ENCODE data around the gene TFPI2. TPM values are rescaled to one million over a fixed set of nuclear protein-coding genes. Genes with fewer than 3 reads are reported as not detected.

Gene TFPI2
- not detected in 2 replicates for total RNA-seq

GRCh38 chr7:93890464-93891068 is at the start of gene TFPI2:
Gene TFPI2, minus strand, starts transcription at chr7:93890753. Its CDS starts 75 bp downstream, at chr7:93890678.
- intact Hi-C loops (cut with micrococcal nuclease): no loop called here
- peaks cover 32% of the 10 kb centered on the region for H3K27me3 Mint-ChIP-seq (ENCODE audit: insufficient read depth)
- DNase-seq (ENCODE audit: low spot score): no peak

GRCh38 chr7:93938293-93938692 is 47.7 kb upstream of the TFPI2 start:
- Mint-ChIP-seq H3K4me3 (no peak overlapping the region), H3K36me3 (ENCODE audit: low read depth) (no peaks in the 10 kb centered on the region), H3K4me1 (ENCODE audit: low read depth) (no peaks in the 10 kb centered on the region), H3K9me3 (no peaks in the 10 kb centered on the region), H3K27ac (no peak overlapping the region), H3K27me3 (ENCODE audit: insufficient read depth) (no peaks in the 10 kb centered on the region)
- no peak for DNase-seq (ENCODE audit: low spot score)
- intact Hi-C loops (cut with micrococcal nuclease): no loop called here

More at GRCh38 chr7:93890464-93891068, at the start of gene TFPI2:
- H3K4me1 Mint-ChIP-seq (ENCODE audit: low read depth): peaks cover 7% of the 10 kb centered on the region
- H3K4me3 Mint-ChIP-seq: peak within 1 kb of the TSS; percentile 52
- H3K27ac Mint-ChIP-seq: no peak within 1 kb of the TSS
- no peaks in the 10 kb centered on the region for H3K36me3 Mint-ChIP-seq (ENCODE audit: low read depth)
- no peaks in the 10 kb centered on the region for H3K9me3 Mint-ChIP-seq

GRCh38 chr7:93937818-93938217 is 47.3 kb upstream of the TFPI2 start:
- Mint-ChIP-seq H3K4me3 (no peak overlapping the region), H3K27ac (no peak overlapping the region), H3K4me1 (ENCODE audit: low read depth) (no peaks in the 10 kb centered on the region), H3K27me3 (ENCODE audit: insufficient read depth) (no peaks in the 10 kb centered on the region), H3K36me3 (ENCODE audit: low read depth) (no peaks in the 10 kb centered on the region), H3K9me3 (no peaks in the 10 kb centered on the region)
- intact Hi-C loops (cut with micrococcal nuclease): no loop called here
- no peak for DNase-seq (ENCODE audit: low spot score)

- Mint-ChIP-seq H3K36me3 (ENCODE audit: low read depth) (no peaks in the 10 kb centered on the region), H3K27me3 (ENCODE audit: insufficient read depth) (no peaks in the 10 kb centered on the region), H3K4me3 (no peak overlapping the region), H3K4me1 (ENCODE audit: low read depth) (no peaks in the 10 kb centered on the region), H3K27ac (no peak overlapping the region), H3K9me3 (no peaks in the 10 kb centered on the region)
- intact Hi-C loops (cut with micrococcal nuclease): no loop called here
- DNase-seq (ENCODE audit: low spot score): no peak
Observed at GRCh38 chr7:93935102-93935501, 44.5 kb upstream of the TFPI2 start.

- no peak for DNase-seq (ENCODE audit: low spot score)
- H3K4me3 Mint-ChIP-seq: no peak overlapping the region
- intact Hi-C loops (cut with micrococcal nuclease): no loop called here
- no peaks in the 10 kb centered on the region for H3K27me3 Mint-ChIP-seq (ENCODE audit: insufficient read depth)
- H3K27ac Mint-ChIP-seq: no peak overlapping the region
- H3K9me3 Mint-ChIP-seq: no peaks in the 10 kb centered on the region
- no peaks in the 10 kb centered on the region for H3K36me3 Mint-ChIP-seq (ENCODE audit: low read depth)
- no peaks in the 10 kb centered on the region for H3K4me1 Mint-ChIP-seq (ENCODE audit: low read depth)
Observed at GRCh38 chr7:93933156-93933555, 42.6 kb upstream of the TFPI2 start.

- DNase-seq (ENCODE audit: low spot score): no peak
- H3K9me3 Mint-ChIP-seq: no peaks in the 10 kb centered on the region
- H3K27ac Mint-ChIP-seq: no peak overlapping the region
- intact Hi-C loops (cut with micrococcal nuclease): no loop called here
- H3K4me3 Mint-ChIP-seq: no peak overlapping the region
- H3K4me1 Mint-ChIP-seq (ENCODE audit: low read depth): no peaks in the 10 kb centered on the region
- H3K27me3 Mint-ChIP-seq (ENCODE audit: insufficient read depth): peaks cover 3% of the 10 kb centered on the region
- no peaks in the 10 kb centered on the region for H3K36me3 Mint-ChIP-seq (ENCODE audit: low read depth)
Observed at GRCh38 chr7:93931655-93932054, 41.1 kb upstream of the TFPI2 start.

GRCh38 chr7:93927585-93927984 is 37.0 kb upstream of the TFPI2 start:
- Mint-ChIP-seq H3K36me3 (ENCODE audit: low read depth) (no peaks in the 10 kb centered on the region), H3K27ac (no peak overlapping the region), H3K4me3 (no peak overlapping the region), H3K27me3 (ENCODE audit: insufficient read depth) (peaks cover 7% of the 10 kb centered on the region), H3K9me3 (no peaks in the 10 kb centered on the region), H3K4me1 (ENCODE audit: low read depth) (no peaks in the 10 kb centered on the region)
- intact Hi-C loops (cut with micrococcal nuclease): no loop called here
- DNase-seq (ENCODE audit: low spot score): no peak

- no peaks in the 10 kb centered on the region for H3K9me3 Mint-ChIP-seq
- DNase-seq (ENCODE audit: low spot score): no peak
- no peaks in the 10 kb centered on the region for H3K4me1 Mint-ChIP-seq (ENCODE audit: low read depth)
- intact Hi-C loops (cut with micrococcal nuclease): no loop called here
- peaks cover 10% of the 10 kb centered on the region for H3K27me3 Mint-ChIP-seq (ENCODE audit: insufficient read depth)
- H3K4me3 Mint-ChIP-seq: no peak overlapping the region
- no peak overlapping the region for H3K27ac Mint-ChIP-seq
- no peaks in the 10 kb centered on the region for H3K36me3 Mint-ChIP-seq (ENCODE audit: low read depth)
Observed at GRCh38 chr7:93926800-93927199, 36.2 kb upstream of the TFPI2 start.

GRCh38 chr7:93923942-93924341 is 33.4 kb upstream of the TFPI2 start:
- peaks cover 16% of the 10 kb centered on the region for H3K27me3 Mint-ChIP-seq (ENCODE audit: insufficient read depth)
- H3K4me1 Mint-ChIP-seq (ENCODE audit: low read depth): no peaks in the 10 kb centered on the region
- H3K4me3 Mint-ChIP-seq: no peak overlapping the region
- H3K36me3 Mint-ChIP-seq (ENCODE audit: low read depth): no peaks in the 10 kb centered on the region
- no peaks in the 10 kb centered on the region for H3K9me3 Mint-ChIP-seq
- intact Hi-C loops (cut with micrococcal nuclease): loop anchor here (5.0 kb wide), 1 partner anchor 78 kb away; the partner anchor contains the start of gene BET1
- no peak overlapping the region for H3K27ac Mint-ChIP-seq
- DNase-seq (ENCODE audit: low spot score): no peak

GRCh38 chr7:93923296-93923695 is 32.7 kb upstream of the TFPI2 start:
- DNase-seq (ENCODE audit: low spot score): no peak
- intact Hi-C loops (cut with micrococcal nuclease): loop anchor here (5.0 kb wide), 1 partner anchor 79 kb away; the partner anchor contains the start of gene BET1
- H3K36me3 Mint-ChIP-seq (ENCODE audit: low read depth): no peaks in the 10 kb centered on the region
- peaks cover 16% of the 10 kb centered on the region for H3K27me3 Mint-ChIP-seq (ENCODE audit: insufficient read depth)
- H3K4me3 Mint-ChIP-seq: no peak overlapping the region
- H3K27ac Mint-ChIP-seq: no peak overlapping the region
- H3K4me1 Mint-ChIP-seq (ENCODE audit: low read depth): no peaks in the 10 kb centered on the region
- no peaks in the 10 kb centered on the region for H3K9me3 Mint-ChIP-seq

- Mint-ChIP-seq H3K36me3 (ENCODE audit: low read depth) (no peaks in the 10 kb centered on the region), H3K4me3 (peak within 1 kb of the TSS; percentile 51), H3K4me1 (ENCODE audit: low read depth) (no peaks in the 10 kb centered on the region), H3K27ac (no peak within 1 kb of the TSS), H3K9me3 (no peaks in the 10 kb centered on the region), H3K27me3 (ENCODE audit: insufficient read depth) (peaks cover 17% of the 10 kb centered on the region)
- no peak for DNase-seq (ENCODE audit: low spot score)
- intact Hi-C loops (cut with micrococcal nuclease): loop anchor here (5.0 kb wide), 1 partner anchor 80 kb away; the partner anchor contains the start of gene BET1
Observed at GRCh38 chr7:93921607-93922566, 31.3 kb upstream of the TFPI2 start, which contains the start of gene GNG11. Gene GNG11, plus strand, starts transcription at chr7:93921735. Its CDS starts 403 bp downstream, at chr7:93922138.

- Mint-ChIP-seq H3K9me3 (no peaks in the 10 kb centered on the region), H3K27ac (no peak overlapping the region), H3K4me1 (ENCODE audit: low read depth) (no peaks in the 10 kb centered on the region), H3K4me3 (peak overlapping the region; percentile 51), H3K36me3 (ENCODE audit: low read depth) (no peaks in the 10 kb centered on the region), H3K27me3 (ENCODE audit: insufficient read depth) (peaks cover 19% of the 10 kb centered on the region)
- intact Hi-C loops (cut with micrococcal nuclease): loop anchor here (5.0 kb wide), 1 partner anchor 81 kb away; the partner anchor contains the start of gene BET1
- DNase-seq (ENCODE audit: low spot score): no peak
Observed at GRCh38 chr7:93921186-93921585, 30.6 kb upstream of the TFPI2 start.
